Activated naive CD8-positive, alpha-beta T cell treated with anti-CD3 and anti-CD28 coated beads, Interleukin-2, amount 50 U/mL, for 24 hours (primary cell): ENCODE measurements around the gene AFF4.

Experiments
- ATAC-seq: fragments of 150-1000 bp; cut with Tn5 transposase; one replicate; pipeline ENCODE4 v1.10.0; 2021
- DNase-seq: peaks from one replicate; pipeline ENCODE4 v3.0.0; 2021
- H3K27ac Mint-ChIP-seq: one replicate; pipeline ENCODE4 v1.8.0; 2021; ENCODE audit warnings: mild to moderate bottlenecking, mixed read lengths
- H3K27me3 Mint-ChIP-seq: one replicate; pipeline ENCODE4 v1.8.0; 2021; ENCODE audit warnings: mixed read lengths
- H3K36me3 Mint-ChIP-seq: one replicate; pipeline ENCODE4 v1.8.0; 2021; ENCODE audit warnings: low read depth, mixed read lengths
- H3K4me1 Mint-ChIP-seq: one replicate; pipeline ENCODE4 v1.8.0; 2021; ENCODE audit warnings: mixed read lengths
- H3K4me3 Mint-ChIP-seq: one replicate; pipeline ENCODE4 v1.8.0; 2021; ENCODE audit warnings: mild to moderate bottlenecking, moderate library complexity, mixed read lengths
- H3K9me3 Mint-ChIP-seq: one replicate; pipeline ENCODE4 v1.8.0; 2021; ENCODE audit warnings: mixed read lengths

AFF4 gene

DNA sequence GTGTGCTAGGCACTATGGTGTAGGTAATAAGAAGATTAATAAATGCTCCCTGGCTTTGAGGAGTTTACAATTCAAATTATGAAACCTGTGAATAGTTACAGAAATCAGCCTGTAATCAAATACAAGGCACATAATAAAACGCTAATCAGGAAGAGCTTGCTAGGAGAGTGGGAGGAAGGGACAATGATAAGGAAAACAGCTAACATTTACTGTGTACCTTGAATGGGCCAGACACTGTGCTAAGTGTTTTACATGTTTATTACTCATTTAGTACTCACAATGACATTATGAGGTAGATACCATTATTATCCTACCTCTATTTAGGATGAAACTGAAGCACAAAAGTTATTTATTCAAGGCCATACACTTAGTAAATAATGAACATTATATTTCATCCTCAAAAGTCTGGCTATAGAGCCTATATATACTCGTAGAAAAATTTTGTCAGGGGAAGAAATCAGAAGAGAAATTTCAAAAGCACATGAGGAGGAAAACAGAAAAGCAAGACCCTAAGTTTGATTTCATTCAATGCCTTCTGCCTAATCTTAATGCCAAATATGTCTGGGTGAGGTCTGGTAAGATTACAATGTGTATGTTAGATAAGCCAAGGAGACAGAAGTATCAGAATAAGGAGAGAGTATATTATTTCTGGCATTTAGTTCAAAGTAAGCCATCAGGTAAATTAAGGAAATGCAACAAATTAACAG lies 35.9 kb downstream of the AFF4 start:
- no peaks in the 10 kb centered on the region for H3K9me3 Mint-ChIP-seq
- no peak overlapping the region for H3K4me3 Mint-ChIP-seq
- no peaks in the 10 kb centered on the region for H3K4me1 Mint-ChIP-seq
- H3K36me3 Mint-ChIP-seq: peaks cover 44% of the 10 kb centered on the region
- ATAC-seq (no peak), DNase-seq (no peak)
- no peaks in the 10 kb centered on the region for H3K27me3 Mint-ChIP-seq
- H3K27ac Mint-ChIP-seq: no peak overlapping the region

DNA sequence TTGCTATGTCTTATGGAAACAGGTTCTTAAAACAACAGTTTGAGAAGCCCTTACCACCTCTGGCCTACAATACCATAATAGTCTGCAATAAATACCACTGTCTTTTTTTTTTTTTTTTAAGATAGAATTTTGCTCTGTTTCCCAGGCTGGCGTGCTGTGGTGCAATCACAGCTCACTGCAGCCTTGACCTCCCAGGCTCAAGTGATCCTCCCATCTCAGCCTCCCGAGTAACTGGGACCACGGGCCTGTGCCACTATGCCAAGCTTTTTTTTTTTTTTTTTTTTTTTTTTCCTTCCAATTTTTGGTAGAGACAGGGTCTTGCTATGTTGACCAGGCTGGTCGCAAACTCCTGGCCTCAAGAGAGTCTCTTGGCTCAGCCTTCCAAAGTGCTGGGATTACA lies 37.0 kb downstream of the AFF4 start:
- ATAC-seq: no peak
- H3K4me3 Mint-ChIP-seq: no peak overlapping the region
- no peaks in the 10 kb centered on the region for H3K9me3 Mint-ChIP-seq
- no peak overlapping the region for H3K27ac Mint-ChIP-seq
- H3K27me3 Mint-ChIP-seq: no peaks in the 10 kb centered on the region
- H3K4me1 Mint-ChIP-seq: no peaks in the 10 kb centered on the region
- no peak for DNase-seq
- peaks cover 45% of the 10 kb centered on the region for H3K36me3 Mint-ChIP-seq

DNA sequence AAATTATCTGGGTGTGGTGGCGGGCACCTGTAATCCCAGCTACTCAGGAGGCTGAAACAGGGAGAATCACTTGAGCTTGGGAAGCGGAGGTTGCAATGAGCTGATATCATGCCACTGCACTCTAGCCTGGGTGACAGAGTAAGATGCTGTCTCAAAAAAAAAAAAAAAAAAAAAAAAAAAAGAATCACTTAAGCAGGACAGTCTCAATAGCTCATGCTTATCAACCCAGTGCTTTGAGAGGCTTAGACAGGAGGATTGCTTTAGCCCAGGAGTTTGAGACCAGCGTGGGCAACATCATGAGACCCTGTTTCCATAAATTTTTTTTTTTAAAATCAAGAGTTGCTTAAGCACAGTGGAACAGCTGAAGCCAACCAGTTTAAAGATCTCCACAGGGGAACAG lies 47.3 kb downstream of the AFF4 start:
- no peaks in the 10 kb centered on the region for H3K4me1 Mint-ChIP-seq
- H3K27ac Mint-ChIP-seq: no peak overlapping the region
- H3K36me3 Mint-ChIP-seq: peaks cover 22% of the 10 kb centered on the region
- DNase-seq (no peak), ATAC-seq (no peak)
- no peak overlapping the region for H3K4me3 Mint-ChIP-seq
- no peaks in the 10 kb centered on the region for H3K9me3 Mint-ChIP-seq
- no peaks in the 10 kb centered on the region for H3K27me3 Mint-ChIP-seq

GRCh38 chr5:132915681-132916080 lies 47.8 kb downstream of the AFF4 start:
- Mint-ChIP-seq H3K4me1 (no peaks in the 10 kb centered on the region), H3K9me3 (no peaks in the 10 kb centered on the region), H3K27me3 (no peaks in the 10 kb centered on the region), H3K36me3 (peaks cover 24% of the 10 kb centered on the region), H3K4me3 (no peak overlapping the region), H3K27ac (no peak overlapping the region)
- DNase-seq: no peak
- no peak for ATAC-seq

DNA sequence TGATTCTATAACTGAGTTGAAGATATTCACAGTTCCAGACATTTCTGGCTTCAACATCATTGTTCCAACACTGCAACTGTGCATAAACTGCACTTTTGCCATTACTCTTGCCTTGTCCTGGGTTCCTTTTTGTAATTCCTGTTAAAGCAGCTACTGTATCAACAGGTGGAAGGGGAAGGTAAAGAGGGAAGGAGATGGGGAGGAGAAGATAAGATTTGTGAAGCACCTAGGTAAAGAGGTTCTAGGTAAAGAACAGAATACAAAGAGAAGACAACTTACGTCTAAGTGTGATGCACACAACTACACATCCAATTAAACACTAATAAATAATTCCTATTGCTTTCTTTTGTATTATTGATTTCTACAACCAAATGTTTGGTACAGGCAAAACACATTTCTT lies 53.7 kb downstream of the AFF4 start:
- DNase-seq: no peak
- Mint-ChIP-seq H3K36me3 (peaks cover 13% of the 10 kb centered on the region), H3K9me3 (no peaks in the 10 kb centered on the region), H3K27ac (no peak overlapping the region), H3K4me1 (peaks cover 2% of the 10 kb centered on the region), H3K4me3 (no peak overlapping the region), H3K27me3 (no peaks in the 10 kb centered on the region)
- no peak for ATAC-seq

DNA sequence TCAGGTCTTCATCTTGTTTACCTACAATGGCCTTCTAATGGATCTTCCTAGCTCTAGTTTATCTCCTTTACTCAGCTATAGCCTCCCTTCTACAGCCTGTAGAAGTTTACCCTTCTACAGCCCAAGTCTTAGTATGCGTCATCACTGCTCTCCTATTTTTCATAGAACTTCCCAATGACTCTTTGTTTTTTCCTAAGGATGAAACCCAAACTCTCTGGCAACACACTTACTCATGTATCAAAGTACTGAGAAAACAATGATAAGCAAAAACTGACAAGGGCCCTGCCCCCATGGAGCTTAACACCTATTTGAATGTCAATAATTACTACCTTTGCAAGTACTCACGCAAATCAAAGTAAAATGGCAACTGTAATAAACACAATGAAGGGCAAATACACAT lies 56.3 kb downstream of the AFF4 start:
- no peak overlapping the region for H3K4me3 Mint-ChIP-seq
- H3K36me3 Mint-ChIP-seq: peaks cover 14% of the 10 kb centered on the region
- no peaks in the 10 kb centered on the region for H3K9me3 Mint-ChIP-seq

DNA sequence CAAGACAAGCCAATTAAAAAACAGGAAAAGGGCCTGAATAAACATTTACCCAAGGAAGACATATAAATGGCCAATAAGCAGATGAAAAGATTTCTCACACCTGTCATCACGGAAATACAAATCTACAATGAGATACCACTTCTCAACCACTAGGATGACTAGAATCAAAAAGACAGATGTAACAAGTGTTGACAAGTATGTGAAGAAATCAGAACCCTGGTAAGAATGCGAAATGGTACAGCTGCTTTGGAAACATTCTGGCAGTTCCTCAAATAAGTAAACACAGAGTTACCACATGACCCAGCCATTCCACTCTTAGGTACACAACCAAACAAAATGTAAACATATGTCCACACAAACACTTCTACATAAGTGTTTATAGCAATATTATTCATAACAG lies 57.5 kb downstream of the AFF4 start:
- no peak for DNase-seq
- H3K27me3 Mint-ChIP-seq: no peaks in the 10 kb centered on the region
- ATAC-seq: no peak
- no peak overlapping the region for H3K4me3 Mint-ChIP-seq
- H3K27ac Mint-ChIP-seq: no peak overlapping the region
- H3K36me3 Mint-ChIP-seq: peaks cover 8% of the 10 kb centered on the region
- H3K9me3 Mint-ChIP-seq: no peaks in the 10 kb centered on the region
- peaks cover 2% of the 10 kb centered on the region for H3K4me1 Mint-ChIP-seq

More for the DNA sequence above, 56.3 kb downstream of the AFF4 start:
- DNase-seq (no peak), ATAC-seq (no peak)
- H3K27ac Mint-ChIP-seq: no peak overlapping the region
- H3K27me3 Mint-ChIP-seq: no peaks in the 10 kb centered on the region
- H3K4me1 Mint-ChIP-seq: peaks cover 2% of the 10 kb centered on the region

DNA sequence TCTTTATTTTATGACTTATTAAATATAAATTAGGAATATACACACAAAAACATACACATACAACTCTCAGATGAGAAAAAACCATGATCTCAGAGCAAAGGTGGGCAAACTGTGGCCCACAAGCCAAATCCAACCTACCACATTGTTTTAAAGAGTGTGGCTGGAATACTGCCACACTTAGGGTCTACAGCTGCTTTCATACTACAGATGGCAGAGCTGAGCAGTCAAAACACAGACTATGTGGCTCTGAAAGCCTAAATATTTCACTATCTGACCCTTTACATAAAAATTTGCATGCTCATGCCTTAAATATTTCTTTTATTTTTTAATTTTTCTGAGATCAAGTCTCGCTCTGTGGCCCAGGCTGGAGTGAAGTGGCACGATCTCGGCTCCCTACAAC lies 61.7 kb downstream of the AFF4 start:
- DNase-seq: no peak
- peaks cover 15% of the 10 kb centered on the region for H3K36me3 Mint-ChIP-seq

GRCh38 chr5:132901036-132901435 lies 62.4 kb downstream of the AFF4 start:
- H3K9me3 Mint-ChIP-seq: no peaks in the 10 kb centered on the region
- H3K4me3 Mint-ChIP-seq: no peak overlapping the region
- H3K4me1 Mint-ChIP-seq: no peaks in the 10 kb centered on the region
- no peak for DNase-seq
- no peak for ATAC-seq
- no peaks in the 10 kb centered on the region for H3K27me3 Mint-ChIP-seq
- peaks cover 21% of the 10 kb centered on the region for H3K36me3 Mint-ChIP-seq
- no peak overlapping the region for H3K27ac Mint-ChIP-seq

More for the DNA sequence above, 61.7 kb downstream of the AFF4 start:
- no peak for ATAC-seq
- Mint-ChIP-seq H3K9me3 (no peaks in the 10 kb centered on the region), H3K27ac (no peak overlapping the region), H3K4me1 (no peaks in the 10 kb centered on the region), H3K27me3 (no peaks in the 10 kb centered on the region), H3K4me3 (no peak overlapping the region)

DNA sequence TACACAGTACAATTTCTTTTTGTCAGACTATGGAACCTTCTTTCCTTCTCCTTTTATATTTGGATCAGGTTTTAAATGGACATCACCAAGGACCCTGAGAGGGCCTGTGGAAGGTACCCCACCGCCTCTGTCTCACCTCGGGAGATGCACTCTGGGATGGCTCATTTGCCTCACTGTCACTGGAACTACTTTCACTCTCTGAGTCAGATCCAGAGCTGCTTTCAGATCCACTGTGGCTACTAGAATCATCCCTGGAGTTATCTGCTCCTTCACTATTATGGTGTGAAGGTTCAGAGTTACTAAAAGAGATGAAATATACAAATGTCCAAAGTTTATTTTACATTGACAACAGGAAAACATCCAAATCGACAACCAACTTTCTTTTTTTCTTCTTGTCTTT lies 65.3 kb downstream of the AFF4 start:
- no peak for ATAC-seq
- H3K36me3 Mint-ChIP-seq: peaks cover 27% of the 10 kb centered on the region
- H3K27me3 Mint-ChIP-seq: no peaks in the 10 kb centered on the region
- no peaks in the 10 kb centered on the region for H3K9me3 Mint-ChIP-seq
- no peak for DNase-seq
- H3K27ac Mint-ChIP-seq: no peak overlapping the region
- no peaks in the 10 kb centered on the region for H3K4me1 Mint-ChIP-seq
- no peak overlapping the region for H3K4me3 Mint-ChIP-seq

- no peak for ATAC-seq
- Mint-ChIP-seq H3K9me3 (no peaks in the 10 kb centered on the region), H3K27me3 (no peaks in the 10 kb centered on the region), H3K27ac (peak overlapping the region; percentile 21), H3K4me1 (no peaks in the 10 kb centered on the region), H3K4me3 (no peak overlapping the region), H3K36me3 (peaks cover 37% of the 10 kb centered on the region)
- no peak for DNase-seq
These were observed 66.7 kb downstream of the AFF4 start for GRCh38 chr5:132896685-132897084.

DNA sequence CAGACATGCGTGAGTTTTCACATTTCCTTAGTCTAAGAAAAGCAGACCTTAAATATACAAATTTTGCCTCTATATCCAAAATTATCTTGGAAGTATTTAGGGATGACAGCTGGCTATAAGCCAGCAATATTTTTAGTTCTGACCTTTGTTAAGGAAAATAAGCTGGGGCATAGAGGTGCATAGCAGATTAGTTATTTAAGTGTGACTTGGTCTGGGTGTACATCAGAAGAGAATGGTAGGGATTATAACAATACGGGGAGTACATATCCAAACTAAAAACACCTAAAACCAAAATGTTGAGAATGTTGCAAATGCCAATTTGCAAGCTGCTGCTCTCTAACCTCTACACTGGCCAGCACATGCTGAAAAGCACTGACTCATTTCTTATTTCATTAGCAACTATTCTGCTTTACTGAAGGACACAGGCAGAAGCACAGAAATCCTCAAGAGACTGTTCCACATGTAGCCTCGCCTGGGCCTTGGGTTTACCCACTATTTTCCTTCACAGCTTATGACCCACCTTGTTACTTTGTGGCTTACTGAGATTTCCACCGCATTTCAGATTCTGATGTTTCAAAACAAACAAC lies 67.6 kb downstream of the AFF4 start:
- no peak overlapping the region for H3K27ac Mint-ChIP-seq
- no peak overlapping the region for H3K4me3 Mint-ChIP-seq
- H3K27me3 Mint-ChIP-seq: no peaks in the 10 kb centered on the region
- DNase-seq: no peak
- H3K36me3 Mint-ChIP-seq: peaks cover 37% of the 10 kb centered on the region
- ATAC-seq: no peak
- H3K9me3 Mint-ChIP-seq: no peaks in the 10 kb centered on the region
- no peaks in the 10 kb centered on the region for H3K4me1 Mint-ChIP-seq

GRCh38 chr5:132890817-132891216 lies 72.6 kb downstream of the AFF4 start:
- Mint-ChIP-seq H3K36me3 (peaks cover 38% of the 10 kb centered on the region), H3K27ac (no peak overlapping the region), H3K27me3 (no peaks in the 10 kb centered on the region), H3K4me1 (no peaks in the 10 kb centered on the region), H3K9me3 (no peaks in the 10 kb centered on the region), H3K4me3 (no peak overlapping the region)
- no peak for DNase-seq
- no peak for ATAC-seq

DNA sequence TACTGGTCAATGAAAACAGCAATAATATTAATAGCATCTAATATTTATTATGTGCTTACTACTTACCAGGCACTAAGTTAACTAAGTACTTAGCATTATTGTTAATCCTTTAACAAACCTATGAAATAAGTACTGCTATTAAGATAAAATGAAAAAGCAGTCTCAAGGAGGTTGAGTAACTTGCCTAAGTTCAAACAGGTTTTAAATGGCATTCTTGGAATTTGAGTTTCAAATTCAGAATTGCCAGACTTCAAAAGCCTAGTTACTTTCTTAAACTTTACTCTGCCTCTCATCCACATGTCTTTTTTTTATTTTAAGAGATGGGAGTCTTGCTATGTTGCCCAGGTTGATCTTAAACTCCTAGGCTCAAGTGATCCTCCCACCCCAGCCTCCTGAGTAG lies 73.9 kb downstream of the AFF4 start:
- Mint-ChIP-seq H3K27ac (no peak overlapping the region), H3K4me3 (no peak overlapping the region), H3K9me3 (no peaks in the 10 kb centered on the region), H3K27me3 (no peaks in the 10 kb centered on the region), H3K36me3 (peaks cover 34% of the 10 kb centered on the region), H3K4me1 (peaks cover 2% of the 10 kb centered on the region)
- no peak for DNase-seq
- no peak for ATAC-seq

DNA sequence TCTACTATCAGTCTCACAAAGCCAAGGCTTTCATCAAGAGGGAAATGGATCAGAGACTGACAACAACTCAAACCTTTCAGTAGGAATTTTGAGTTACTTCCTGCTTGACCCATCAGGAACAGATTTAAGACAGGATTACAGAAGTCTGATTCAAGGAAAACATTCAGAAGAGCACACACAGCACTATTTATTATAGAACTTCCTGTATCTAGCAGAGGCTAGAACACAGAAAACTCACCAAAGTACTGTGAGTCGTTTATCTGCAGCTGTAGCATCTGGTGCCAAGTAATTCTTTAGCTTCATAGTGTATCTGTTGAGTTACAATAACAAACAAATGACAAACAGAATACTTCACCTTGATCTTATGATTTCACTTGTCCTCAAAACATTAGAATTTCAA lies 76.2 kb downstream of the AFF4 start:
- Mint-ChIP-seq H3K9me3 (no peaks in the 10 kb centered on the region), H3K36me3 (peaks cover 31% of the 10 kb centered on the region), H3K4me3 (no peak overlapping the region), H3K27me3 (no peaks in the 10 kb centered on the region), H3K27ac (no peak overlapping the region), H3K4me1 (peaks cover 2% of the 10 kb centered on the region)
- no peak for DNase-seq
- ATAC-seq: no peak
